Bronchial epithelial cell (primary cell): Measurements from ENCODE around the gene AKR7A2. TPM values are rescaled to one million over a fixed set of nuclear protein-coding genes. Genes with fewer than 3 reads are reported as not detected.
"Not testable (repeated sequence)": the region's sequence is repeated elsewhere in the genome, so short reads cannot be mapped to it uniquely, and the experiment has no call there.

Source experiments
- DNase-seq: peaks from one replicate; pipeline ENCODE4 v3.0.0-alpha.2; 2010; ENCODE audit warnings: low read depth
- FAIRE-seq: peaks from 2 replicates; lab custom pipeline; 2011; peaks lifted over from hg19 to GRCh38; lab: Jason Lieb, UNC
- H3K27me3 ChIP-seq: 2 replicates; pipeline ENCODE4 v1.5.1; 2011; ENCODE audit warnings: low read length; ENCODE audit not compliant: control insufficient read depth, insufficient read depth
- H3K36me3 ChIP-seq: 2 replicates; pipeline ENCODE4 v1.5.1; 2011; ENCODE audit warnings: low read length; ENCODE audit not compliant: control insufficient read depth, insufficient read depth
- H3K4me3 ChIP-seq: 2 replicates; pipeline ENCODE4 v1.5.1; 2011; ENCODE audit warnings: mild to moderate bottlenecking, low read depth, low read length, control low read depth
- CTCF ChIP-seq: IDR thresholded peaks from 2 replicates; pipeline ENCODE4 v1.5.1; 2011; ENCODE audit warnings: mild to moderate bottlenecking, moderate library complexity, low read length, control low read depth, inconsistent platforms; ENCODE audit not compliant: insufficient read depth, severe bottlenecking
- total RNA-seq: library from RNA; depleted of rRNA; stranded (reverse); fragments of >200 nt; gene quantifications from 2 replicates; pipeline ENCODE4 v1.2.1, GENCODE V29; 2014

Gene AKR7A2
- total RNA-seq, 1 donor from 2014 or later: 54.8 TPM

GRCh38 chr1:19287436-19288185 is 24.3 kb downstream of the AKR7A2 start:
- no peak overlapping the region for H3K4me3 ChIP-seq
- TF ChIP-seq CTCF: no peak
- FAIRE-seq (peak; percentile 88), DNase-seq (no peak)
- H3K27me3 ChIP-seq: no peaks in the 10 kb centered on the region
- no peaks in the 10 kb centered on the region for H3K36me3 ChIP-seq

GRCh38 chr1:19285807-19286206 is 26.1 kb downstream of the AKR7A2 start:
- peak; percentile 40 for FAIRE-seq
- H3K36me3 ChIP-seq, H3K4me3 ChIP-seq, DNase-seq, H3K27me3 ChIP-seq: not testable (repeated sequence)

GRCh38 chr1:19285366-19285765 is 26.6 kb downstream of the AKR7A2 start:
- FAIRE-seq, H3K27me3 ChIP-seq, H3K36me3 ChIP-seq: not testable (repeated sequence)

GRCh38 chr1:19284881-19285280 is 27.1 kb downstream of the AKR7A2 start:
- no peak for DNase-seq
- no peaks in the 10 kb centered on the region for H3K36me3 ChIP-seq
- FAIRE-seq: no peak
- no peaks in the 10 kb centered on the region for H3K27me3 ChIP-seq
- no peak overlapping the region for H3K4me3 ChIP-seq
- TF ChIP-seq CTCF: no peak

More at GRCh38 chr1:19285366-19285765, 26.6 kb downstream of the AKR7A2 start:
- DNase-seq, H3K4me3 ChIP-seq: not testable (repeated sequence)

GRCh38 chr1:19283891-19284290 is 28.1 kb downstream of the AKR7A2 start:
- no peak for TF ChIP-seq CTCF
- DNase-seq (no peak), FAIRE-seq (no peak)
- H3K27me3 ChIP-seq: no peaks in the 10 kb centered on the region
- H3K4me3 ChIP-seq: no peak overlapping the region
- no peaks in the 10 kb centered on the region for H3K36me3 ChIP-seq

- FAIRE-seq (no peak), DNase-seq (no peak)
- TF ChIP-seq CTCF: no peak
- Histone ChIP-seq H3K27me3 (peaks cover 2% of the 10 kb centered on the region), H3K4me3 (no peak overlapping the region), H3K36me3 (no peaks in the 10 kb centered on the region)
Measured at GRCh38 chr1:19274636-19275035, 37.3 kb downstream of the AKR7A2 start.

GRCh38 chr1:19273844-19274531 is 38.0 kb downstream of the AKR7A2 start:
- peak overlapping the region; percentile 4 for H3K4me3 ChIP-seq
- H3K36me3 ChIP-seq, DNase-seq, FAIRE-seq, H3K27me3 ChIP-seq: not testable (repeated sequence)
